ENCODE measurements around the gene ANAPC4.

DNA sequence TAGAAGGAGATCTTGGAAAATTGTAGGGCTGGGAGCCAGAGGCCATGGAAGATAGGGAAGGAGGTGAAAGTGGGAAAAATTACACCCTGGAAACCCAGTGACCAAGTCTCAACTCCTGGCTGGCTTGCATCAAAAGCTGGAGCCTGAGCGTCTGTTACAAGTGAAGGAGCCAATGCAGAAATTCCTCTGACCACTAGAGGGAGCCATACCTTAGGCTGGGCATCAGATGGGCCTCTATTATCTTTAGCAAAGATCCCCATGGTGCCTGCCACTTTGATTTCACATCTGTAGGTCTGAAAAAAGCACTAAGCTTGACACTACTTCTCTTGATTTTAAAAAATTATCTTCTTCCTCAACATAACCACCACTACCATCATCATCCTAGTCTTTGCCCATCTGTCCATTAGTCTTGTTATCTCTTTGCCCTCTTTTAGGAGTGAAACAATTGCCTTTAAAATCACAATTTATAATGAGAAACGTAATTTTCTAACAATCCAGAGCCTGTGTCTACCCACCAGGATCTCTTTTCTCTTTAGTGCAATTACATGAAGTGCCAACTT lies 62.9 kb downstream of the ANAPC4 start:
- TF ChIP-seq, protein P1, sequence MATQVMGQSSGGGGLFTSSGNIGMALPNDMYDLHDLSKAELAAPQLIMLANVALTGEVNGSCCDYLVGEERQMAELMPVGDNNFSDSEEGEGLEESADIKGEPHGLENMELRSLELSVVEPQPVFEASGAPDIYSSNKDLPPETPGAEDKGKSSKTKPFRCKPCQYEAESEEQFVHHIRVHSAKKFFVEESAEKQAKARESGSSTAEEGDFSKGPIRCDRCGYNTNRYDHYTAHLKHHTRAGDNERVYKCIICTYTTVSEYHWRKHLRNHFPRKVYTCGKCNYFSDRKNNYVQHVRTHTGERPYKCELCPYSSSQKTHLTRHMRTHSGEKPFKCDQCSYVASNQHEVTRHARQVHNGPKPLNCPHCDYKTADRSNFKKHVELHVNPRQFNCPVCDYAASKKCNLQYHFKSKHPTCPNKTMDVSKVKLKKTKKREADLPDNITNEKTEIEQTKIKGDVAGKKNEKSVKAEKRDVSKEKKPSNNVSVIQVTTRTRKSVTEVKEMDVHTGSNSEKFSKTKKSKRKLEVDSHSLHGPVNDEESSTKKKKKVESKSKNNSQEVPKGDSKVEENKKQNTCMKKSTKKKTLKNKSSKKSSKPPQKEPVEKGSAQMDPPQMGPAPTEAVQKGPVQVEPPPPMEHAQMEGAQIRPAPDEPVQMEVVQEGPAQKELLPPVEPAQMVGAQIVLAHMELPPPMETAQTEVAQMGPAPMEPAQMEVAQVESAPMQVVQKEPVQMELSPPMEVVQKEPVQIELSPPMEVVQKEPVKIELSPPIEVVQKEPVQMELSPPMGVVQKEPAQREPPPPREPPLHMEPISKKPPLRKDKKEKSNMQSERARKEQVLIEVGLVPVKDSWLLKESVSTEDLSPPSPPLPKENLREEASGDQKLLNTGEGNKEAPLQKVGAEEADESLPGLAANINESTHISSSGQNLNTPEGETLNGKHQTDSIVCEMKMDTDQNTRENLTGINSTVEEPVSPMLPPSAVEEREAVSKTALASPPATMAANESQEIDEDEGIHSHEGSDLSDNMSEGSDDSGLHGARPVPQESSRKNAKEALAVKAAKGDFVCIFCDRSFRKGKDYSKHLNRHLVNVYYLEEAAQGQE (IDR thresholded peaks at IDR 0.05; ENCODE audit: insufficient read depth in 1 of 2, low read depth in 2 of 2, low read length in 1 of 2), result no peak
- TF ChIP-seq, protein P2, sequence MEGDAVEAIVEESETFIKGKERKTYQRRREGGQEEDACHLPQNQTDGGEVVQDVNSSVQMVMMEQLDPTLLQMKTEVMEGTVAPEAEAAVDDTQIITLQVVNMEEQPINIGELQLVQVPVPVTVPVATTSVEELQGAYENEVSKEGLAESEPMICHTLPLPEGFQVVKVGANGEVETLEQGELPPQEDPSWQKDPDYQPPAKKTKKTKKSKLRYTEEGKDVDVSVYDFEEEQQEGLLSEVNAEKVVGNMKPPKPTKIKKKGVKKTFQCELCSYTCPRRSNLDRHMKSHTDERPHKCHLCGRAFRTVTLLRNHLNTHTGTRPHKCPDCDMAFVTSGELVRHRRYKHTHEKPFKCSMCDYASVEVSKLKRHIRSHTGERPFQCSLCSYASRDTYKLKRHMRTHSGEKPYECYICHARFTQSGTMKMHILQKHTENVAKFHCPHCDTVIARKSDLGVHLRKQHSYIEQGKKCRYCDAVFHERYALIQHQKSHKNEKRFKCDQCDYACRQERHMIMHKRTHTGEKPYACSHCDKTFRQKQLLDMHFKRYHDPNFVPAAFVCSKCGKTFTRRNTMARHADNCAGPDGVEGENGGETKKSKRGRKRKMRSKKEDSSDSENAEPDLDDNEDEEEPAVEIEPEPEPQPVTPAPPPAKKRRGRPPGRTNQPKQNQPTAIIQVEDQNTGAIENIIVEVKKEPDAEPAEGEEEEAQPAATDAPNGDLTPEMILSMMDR (IDR thresholded peaks at IDR 0.05), result peak; percentile 88
